Measurements from ENCODE around the gene FCAMR.

The FCAMR gene, protein sequence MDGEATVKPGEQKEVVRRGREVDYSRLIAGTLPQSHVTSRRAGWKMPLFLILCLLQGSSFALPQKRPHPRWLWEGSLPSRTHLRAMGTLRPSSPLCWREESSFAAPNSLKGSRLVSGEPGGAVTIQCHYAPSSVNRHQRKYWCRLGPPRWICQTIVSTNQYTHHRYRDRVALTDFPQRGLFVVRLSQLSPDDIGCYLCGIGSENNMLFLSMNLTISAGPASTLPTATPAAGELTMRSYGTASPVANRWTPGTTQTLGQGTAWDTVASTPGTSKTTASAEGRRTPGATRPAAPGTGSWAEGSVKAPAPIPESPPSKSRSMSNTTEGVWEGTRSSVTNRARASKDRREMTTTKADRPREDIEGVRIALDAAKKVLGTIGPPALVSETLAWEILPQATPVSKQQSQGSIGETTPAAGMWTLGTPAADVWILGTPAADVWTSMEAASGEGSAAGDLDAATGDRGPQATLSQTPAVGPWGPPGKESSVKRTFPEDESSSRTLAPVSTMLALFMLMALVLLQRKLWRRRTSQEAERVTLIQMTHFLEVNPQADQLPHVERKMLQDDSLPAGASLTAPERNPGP
- total RNA-seq = 0 reads per million in 4 donors

DNA sequence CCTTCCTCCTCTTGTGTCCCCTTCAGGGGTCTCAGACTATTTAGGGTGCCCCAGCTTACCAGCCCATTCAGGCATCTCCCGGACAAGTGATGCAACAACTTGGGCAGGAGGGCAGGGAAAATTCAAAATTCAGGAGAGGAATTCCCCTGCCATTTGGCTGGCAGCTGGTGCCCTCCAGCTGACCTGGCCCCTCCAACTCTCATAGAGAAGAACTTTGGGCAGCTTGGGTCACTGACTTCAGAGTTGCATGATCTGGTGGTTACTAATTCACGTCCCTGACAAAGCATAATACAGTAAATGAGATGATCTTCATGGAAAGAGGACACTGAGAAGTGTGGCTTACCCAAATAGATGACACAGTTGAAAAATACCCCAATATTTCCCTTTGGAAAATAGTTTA lies at the start of gene FCAMR:
Gene FCAMR, minus strand, starts transcription at position 15 of the 400 bp plus-strand sequence. CDS start 335 bp downstream, outside the sequence.
- DNase-seq = no peak

DNA sequence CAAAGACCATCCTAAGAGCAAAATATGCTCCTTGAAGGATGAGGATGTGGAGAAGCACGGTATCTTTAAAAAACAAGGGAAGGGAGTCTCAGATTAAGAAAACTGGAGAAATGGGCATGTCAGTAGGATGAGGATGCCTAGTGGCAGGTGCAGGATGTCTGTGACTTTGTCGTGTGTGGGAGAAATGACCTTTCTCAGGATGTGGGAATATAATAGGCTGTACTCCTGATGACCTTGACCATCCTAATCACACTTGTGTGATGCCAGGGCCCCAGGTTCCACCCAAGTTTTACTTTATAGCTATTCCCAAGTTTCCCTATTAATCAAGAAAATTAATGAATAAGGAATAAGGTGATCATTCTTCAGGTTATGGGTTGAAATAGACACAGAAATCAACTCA lies 49.4 kb upstream of the FCAMR start:
- DNase-seq = no peak

DNA sequence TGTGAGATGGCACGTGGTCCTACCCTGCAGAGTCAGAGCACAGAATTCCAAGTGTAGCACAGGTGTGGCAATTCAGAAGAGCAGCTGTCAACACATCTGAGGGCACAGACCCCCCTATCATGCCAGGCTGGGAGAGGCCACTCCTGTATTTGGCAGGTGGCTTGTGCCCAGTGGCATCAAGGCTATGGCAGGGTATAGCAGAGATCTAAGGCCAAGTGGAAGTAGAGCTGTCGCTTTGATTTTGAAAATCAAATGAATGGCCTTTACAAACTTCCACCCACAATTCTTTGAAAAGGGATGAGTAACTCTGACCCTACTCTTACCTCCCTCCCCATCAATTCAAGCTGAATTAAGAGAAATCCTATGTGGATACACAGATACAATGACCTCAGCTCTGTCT lies 48.9 kb upstream of the FCAMR start:
- DNase-seq = no peak

DNA sequence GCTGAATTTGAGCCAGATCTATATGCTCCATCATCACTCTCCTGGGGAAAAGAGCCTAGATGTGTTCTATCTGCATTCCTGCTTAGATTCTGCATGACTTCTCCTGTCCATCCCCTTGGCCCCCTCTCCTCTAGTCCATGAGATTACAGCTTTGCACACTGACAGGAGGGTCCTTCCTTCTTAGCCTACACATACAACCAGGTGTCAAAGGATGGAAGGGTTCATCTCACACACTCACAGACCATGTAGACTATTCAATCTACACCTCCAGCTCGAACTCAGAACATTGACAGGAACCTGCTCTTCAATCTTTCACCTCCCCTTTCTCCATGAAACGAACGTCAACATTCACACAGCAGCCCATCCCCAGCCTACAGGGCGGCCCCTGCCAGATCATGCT lies 48.4 kb upstream of the FCAMR start:
- no peak for DNase-seq

DNA sequence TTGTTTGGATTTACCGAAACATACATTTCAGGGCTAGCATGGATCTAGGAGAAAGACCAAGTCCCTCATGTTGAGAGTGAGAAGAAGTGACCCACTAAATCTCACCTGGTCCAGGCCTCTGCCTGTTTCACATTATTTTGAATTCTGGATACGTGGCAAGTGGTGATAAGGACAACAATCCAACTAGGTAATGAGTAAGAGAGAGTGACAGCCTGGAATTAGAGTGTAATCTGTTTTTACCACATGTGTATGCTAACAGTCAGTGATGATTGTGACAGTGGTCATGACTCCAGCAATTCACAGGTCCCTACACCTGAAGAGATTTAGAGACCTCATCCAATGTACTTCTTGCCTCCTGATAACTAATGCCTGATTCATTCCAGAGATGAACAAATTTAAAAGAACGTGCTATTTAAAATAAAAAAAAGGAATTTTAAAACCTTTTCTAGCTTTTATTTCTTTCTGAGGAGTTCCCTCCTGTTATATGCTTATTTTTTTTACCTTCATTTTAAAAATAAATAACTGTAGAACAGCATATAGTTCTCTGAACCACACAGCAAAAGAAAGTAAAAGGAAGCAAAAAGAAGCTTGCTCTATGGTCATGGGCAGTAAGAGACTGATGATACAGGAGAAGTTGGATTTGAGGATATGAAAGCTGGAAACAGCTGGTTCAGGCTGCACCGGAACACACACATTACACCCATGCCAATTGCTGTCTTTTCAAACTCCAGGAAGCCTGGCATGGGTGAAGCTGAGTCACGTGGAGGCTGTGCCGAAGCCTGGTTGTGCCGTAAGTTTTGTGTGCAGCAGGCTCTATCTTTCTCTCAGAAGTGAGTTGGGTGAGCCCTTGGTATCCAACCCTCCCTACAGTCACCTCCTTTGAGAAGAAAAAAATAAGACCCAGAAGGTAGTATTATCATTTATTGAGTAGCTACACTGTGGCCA lies 47.6 kb upstream of the FCAMR start:
- no peak for DNase-seq

DNA sequence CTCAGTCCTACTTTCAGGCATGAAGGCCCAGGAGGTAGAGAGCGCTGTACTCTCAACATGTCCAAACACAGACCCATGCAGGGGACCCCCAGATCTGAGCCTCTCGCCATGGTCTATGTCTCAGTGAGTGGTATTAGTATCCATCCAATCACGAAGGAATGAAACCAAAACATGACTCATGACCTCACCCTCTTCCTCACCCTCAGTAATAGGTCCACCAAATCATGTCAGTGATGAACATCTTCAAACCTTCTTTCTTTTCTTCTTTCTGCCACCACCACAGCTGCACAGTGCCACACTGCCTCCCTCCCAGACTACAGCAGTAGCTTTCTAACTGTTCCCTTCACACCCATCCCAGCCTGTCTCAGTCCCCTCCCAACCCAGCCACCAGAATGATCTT lies 45.5 kb upstream of the FCAMR start:
- no peak for DNase-seq

DNA sequence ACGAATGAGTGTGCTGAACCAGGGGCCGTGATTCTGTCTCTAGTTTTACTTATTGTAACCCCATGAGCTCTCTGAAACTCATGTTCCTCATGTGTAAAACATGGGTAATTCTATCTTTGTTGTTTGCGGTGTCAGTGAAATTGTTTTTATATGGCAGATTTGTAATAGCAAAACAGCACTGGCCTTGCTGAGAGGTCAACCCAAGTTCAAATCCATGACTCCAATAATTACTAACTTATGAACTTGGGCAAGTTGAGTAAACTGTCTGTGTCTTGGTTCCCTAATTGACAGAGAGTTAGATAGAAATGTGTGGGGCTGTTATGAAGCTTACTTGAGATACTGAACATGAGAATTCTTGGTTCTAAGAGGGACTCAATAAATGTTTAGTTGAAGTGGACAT lies 44.5 kb upstream of the FCAMR start:
- DNase-seq = no peak

DNA sequence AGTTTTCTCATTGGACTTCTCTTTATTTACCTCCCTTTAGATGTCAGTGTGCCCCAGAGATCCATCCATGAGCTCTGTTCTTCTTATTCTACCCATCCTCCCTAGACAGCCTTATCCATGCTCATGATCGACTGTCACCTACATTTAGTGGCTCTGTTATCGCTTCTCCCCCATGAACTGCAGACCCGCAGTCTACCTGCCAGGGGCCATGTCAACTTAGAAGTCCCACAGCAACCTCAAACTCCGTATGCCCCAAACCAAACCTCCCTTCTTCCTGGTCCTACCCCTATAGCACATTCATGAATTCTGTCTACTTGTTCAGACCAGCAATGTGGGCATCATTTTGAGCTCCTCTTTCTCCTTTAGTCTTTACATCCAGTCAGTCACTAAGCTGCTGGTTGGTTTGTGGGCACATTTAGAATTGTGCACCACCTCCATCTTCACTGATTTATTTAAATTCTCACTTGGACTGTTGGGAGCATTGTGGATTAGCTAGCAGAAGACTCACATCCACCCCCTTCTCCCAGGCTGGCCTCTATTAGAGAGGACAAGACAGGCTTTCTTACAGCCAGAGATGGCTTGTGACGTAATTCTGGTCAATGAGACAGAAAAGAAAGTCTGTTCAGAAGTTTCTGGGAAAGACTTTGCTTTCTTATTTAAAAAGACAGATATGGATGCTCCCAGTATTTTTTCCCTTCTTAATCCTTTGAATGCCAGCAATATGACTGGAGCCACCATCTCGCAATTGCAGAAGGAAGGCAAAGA lies 43.2 kb upstream of the FCAMR start:
- no peak for DNase-seq

DNA sequence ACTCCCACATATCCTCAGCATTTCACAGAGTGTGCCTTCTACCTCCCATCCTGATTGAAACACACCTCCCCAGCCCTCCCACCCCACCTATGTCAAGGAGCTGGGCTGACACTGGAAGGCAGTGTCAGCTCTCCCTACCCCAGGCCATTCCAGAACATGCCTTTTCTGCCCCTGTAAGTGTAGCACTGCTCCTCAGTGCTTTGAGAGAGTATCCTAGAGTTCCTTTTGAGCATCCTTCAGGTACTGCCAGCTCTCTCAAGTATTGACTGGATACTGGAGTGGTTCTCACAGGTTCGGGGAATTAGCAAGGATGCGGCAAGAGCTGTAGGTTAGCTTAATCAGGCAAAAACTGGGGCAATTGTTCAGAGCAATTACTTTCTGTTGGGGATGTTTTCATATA lies 40.5 kb upstream of the FCAMR start:
- DNase-seq = no peak

DNA sequence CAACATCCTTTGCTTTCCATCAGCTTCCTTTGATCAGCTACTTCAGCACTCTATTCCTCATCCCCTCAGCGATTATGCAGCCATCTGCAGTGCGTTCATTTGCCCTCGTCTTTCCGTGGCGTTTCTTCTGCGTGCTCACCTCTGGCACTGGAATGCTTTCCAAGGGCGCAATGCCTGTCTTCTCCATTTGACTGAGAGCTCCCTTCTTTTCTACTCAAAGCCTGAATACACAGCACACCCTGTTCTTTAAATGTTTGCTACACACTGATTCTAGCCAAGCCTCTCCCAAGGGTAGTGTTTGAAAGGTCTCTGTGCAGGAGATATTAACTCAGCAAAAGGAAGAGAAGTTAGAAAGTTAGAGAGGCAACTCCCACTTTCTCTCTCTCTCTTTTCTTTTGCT lies 39.7 kb upstream of the FCAMR start:
- no peak for DNase-seq

DNA sequence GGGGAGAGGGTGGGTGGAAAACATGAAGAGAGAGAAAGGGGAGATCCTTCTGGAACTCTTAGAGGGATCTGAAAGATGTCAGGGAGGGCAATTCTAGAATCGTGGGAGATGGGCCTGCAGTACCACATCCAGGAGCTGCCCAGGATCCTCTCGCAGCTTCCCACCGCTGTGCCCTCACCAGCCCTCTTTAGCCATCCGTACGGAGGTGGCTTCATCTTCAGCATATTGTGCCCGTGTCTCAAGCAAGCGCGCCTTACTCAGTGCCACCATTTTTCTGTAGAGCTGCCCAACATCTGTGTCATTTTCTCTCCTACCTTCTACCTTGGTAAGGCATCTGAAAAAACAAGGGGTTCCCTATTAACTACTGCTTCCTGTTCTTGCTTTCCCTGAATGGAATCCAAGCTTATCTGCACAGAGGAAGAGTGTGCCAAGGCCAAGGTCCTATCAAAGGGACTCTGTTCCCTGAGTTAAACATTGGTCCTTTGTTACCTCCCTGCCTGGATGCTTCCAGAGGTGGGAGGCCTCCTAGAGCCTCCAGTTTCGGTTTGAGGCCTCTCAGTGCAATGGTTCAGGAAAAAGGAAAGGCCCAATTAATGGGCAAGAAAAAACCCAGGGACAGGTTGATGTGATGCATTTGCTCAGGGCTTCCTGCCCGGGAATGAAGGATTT lies 39.1 kb upstream of the FCAMR start:
- DNase-seq = no peak

DNA sequence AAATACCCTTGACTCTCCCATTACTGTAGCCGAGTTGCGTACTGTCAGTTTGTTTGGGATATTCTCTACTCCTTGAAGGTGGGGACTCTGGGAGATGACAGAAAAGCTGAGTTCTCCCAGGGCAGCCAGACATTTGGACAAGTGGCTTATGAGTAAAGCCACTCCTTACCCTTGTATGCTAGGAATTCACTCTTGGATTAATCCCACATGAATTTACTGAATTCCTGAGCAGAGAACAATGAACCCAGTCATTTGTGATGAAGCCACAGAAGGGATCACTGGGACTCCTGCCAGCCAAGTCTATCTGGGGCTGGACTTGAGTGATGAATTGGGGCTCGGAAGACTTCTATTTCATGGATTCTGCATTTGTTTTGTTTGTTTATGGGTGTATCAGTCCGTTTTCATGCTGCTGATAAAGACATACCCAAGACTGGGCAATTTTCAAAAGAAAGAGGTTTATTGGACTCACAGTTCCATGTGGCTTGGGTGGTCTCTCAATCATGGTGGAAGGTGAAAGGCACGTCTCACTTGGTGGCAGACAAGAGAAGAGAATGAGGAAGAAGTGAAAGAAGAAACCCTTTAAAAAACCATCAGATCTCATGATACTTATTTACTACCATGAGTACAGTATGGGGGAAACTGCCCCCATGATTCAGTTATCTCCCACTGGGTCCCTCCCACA lies 37.2 kb upstream of the FCAMR start:
- DNase-seq = no peak

DNA sequence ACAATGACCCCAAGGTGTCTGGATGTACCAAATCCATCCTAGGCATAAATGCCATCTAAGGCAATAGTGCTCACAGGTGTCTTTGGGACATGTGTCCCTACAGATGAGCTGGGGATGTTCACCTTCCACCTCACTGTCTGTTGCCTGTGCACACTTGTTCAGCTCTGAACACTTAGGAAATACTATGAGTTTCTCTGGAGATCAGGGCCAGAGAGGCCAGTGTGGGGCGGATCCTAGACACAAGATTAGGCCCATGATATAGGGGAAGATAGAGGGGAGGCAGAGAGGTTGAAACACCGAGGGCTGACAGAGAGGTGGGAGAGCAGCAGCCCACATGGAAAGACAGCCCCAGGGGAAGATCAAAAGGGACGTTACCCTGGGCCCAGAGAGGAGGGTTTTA lies 36.7 kb upstream of the FCAMR start:
- DNase-seq = no peak

DNA sequence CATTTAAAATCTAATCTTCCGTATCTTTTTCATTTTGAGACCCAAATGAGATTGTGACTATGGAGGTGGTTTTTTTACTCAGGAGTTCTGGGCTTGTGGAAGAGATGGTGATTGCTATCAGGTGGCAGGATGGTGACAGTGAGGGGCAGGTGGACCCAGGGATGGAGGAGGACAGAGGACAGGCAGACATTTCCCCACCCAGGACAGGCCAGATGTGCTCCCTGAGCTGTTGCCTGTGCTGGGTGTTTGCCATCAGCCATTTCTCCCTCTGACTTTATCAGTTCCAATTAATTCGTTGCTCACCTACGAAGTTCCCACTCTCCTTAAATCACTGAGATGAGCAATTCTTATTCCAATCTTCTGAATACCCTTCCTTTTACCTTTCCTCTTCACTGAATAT lies 35.8 kb upstream of the FCAMR start:
- no peak for DNase-seq

DNA sequence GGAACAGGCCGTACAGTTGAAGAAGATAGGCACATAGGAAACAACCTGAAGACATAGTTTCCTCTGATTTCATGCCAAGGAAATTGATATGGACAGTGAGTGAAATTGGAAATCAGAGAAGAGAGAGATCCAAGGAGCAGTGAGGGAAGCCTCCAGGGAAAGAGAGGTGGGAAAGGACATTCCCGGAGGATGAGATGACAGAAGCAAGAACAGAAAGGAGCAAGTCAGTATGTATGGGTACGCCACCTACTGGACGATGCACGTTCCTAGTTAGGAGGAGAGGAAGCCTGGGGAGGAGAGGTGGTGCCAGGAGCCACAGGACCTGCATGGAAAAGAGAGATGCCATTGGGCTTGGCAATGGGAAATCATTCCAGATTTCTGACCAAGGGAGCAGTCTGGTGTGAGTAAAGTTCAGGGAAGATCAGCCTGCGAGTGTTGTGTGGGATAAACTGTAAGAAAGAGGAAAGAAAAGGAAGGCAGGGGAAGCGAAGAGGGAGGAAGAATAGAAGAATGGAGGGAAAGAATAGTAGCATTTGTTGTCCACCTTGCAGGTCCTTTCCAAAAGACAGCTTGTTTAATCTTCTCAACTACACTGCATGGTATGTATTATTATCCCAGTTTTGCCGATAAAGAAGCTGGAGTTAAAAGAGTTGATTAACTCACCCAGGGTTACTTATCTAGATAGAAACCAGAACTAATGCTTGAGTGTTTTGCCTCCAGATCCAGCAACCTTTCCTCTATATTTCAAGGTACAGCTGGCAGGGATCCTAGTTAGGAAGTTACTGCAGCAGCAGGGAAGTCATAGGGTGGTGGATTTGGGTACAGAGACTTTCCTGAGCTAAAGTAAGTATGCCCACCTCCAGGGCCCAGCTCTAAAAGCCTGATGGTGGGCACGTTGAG lies 34.9 kb upstream of the FCAMR start:
- peak in 2 of 5 donors; percentile 16 to 19 for DNase-seq

DNA sequence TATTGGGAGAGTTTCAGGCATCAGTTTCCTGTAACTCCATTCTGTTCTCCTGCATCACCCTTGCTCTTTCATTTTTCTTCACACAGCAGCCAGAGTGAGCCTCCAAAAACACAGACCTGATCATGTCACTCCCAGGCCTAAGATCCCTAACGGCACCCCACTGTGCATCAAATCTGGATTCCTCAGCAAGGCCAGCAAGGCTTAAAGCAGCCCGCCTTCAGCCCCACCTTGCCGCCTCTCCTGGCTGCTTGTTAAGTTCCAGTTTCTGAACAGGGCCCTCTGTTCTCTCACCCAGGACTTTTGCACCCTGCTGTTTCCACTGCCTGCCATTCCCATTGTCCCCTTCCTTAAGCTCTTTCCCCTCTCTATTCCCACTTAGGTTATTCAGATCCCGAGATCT lies 33.0 kb upstream of the FCAMR start:
- DNase-seq = no peak

DNA sequence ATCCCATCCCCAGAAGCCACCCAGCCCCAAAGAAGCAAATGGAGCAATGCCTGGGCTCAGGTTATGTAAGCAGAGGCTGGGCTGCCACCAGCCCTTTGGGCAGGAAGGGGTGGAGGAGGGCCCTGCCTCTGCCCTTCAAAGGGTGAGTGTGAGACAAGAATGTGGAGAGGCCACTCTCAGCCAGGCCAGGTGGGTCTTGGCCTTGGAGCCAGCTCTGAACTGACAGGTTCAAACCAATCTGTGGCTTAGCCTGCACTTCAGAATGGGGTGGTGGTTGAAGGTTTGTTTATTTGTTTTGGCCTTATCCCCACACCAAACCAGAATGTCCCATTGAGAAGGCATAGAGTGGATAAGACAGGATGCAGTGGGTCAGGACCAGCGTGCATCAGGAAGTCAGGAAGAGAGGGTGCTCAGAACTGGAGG lies 32.5 kb upstream of the FCAMR start:
- DNase-seq = no peak

DNA sequence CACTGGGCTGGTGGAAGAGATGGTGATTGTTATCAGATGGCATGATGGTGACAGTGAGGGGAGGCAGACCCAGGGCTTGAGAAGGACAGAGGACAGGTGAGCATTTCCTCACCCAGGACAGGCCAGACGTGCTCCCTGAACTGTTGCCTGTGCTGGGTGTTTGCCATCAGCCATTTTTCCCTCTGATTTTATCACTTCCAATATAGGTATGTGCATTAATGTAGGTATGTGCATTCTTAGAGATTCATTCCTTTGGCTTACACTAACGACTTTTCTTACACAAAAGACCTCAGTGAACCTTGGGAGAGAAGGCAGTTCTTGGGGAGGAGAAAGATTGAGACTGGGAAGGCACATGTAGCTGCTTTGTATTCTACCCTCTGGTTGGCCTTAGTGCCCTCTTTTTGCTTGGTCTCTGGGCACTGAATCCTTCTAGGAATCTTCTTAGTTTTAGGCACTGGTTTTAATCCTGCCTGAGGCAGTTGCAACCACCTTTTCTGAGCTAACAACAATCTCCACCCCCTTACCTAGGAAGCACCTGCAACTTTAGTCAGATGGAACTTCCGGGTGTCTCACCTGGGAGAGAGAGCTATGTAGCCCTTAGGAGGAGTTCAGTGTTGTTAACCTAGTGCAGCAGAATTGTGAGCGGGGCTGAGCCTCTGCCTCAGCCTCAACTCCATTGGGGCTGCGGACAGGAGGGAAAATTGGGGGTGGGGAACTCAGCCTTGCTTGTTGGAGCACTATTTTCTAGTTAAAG lies 31.4 kb upstream of the FCAMR start:
- DNase-seq = no peak

DNA sequence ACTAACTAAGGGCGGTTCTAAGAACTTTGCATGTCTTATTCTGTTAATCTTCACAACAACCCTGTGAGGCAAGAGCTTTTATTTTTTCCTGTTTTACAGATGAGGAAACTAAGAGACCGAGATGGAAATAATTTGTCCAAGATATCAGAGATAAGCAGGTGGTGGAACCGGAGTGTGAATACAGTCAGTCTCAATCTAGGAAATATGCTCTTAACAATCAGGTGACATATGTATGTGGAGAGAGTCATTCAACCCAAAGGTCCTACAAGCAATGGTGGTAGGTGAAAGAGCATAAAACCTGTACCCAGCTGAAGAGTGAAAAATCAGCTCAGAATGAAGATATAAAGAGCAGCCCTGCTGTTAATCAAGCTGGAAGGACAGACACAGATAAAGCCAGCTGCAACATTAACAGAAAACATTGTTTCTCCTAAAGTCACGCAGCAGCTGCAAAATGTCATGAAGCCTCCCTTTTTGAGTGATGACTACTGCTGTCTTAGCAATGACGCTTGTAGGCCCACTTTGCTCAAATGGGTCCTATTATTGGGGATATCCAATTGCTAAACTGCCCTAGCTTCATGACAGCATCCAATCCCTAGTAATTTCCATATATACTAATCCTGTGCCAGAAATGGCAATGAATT lies 30.5 kb upstream of the FCAMR start:
- DNase-seq = no peak

All from T-helper 1 cell (primary cell).